Caco-2 (cell line): ENCODE data around the gene GBA2. TPM values are rescaled to one million over a fixed set of nuclear protein-coding genes. Genes with fewer than 3 reads are reported as not detected.

Experiments
- BruUV-seq: library from RNA; stranded (reverse); fragments of 400-500 nt; replicated peaks from 2 replicates; lab custom pipeline; 2021; lab: Mats Ljungman, UMichigan
- CTCF ChIA-PET: fragments of 300-600 bp; sonication (Branson Sonifier 250); formaldehyde crosslinking; loops from one replicate; lab custom pipeline; 2022; ENCODE audit warnings: antibody characterized with exemption; lab: Charles Lee
- POLR2A ChIA-PET: fragments of 300-600 bp; sonication (Branson Sonifier 250); formaldehyde crosslinking; loops from one replicate; lab custom pipeline; 2022; ENCODE audit warnings: antibody characterized with exemption; lab: Charles Lee
- DNase-seq, 2 experiments: peaks; one replicate each; pipeline versions ENCODE4 v3.0.0 to v3.0.0-alpha.2; 2020 to 2022
- H3K27me3 ChIP-seq: replicated peaks from 2 replicates; pipeline ENCODE4 v1.6.0; 2011; ENCODE audit warnings: low read length; ENCODE audit not compliant: control insufficient read depth, insufficient read depth
- H3K36me3 ChIP-seq: 2 replicates; pipeline ENCODE4 v1.5.1; 2011; ENCODE audit warnings: low read length; ENCODE audit not compliant: control insufficient read depth, insufficient read depth
- H3K4me1 ChIP-seq: fragments of 250-450 bp; sonication (Bioruptor Pico); 2 replicates; pipeline ENCODE4 v1.5.1; 2020; ENCODE audit warnings: mild to moderate bottlenecking
- H3K4me3 ChIP-seq: 2 replicates; pipeline ENCODE4 v1.5.1; 2011; ENCODE audit warnings: low read depth, mild to moderate bottlenecking, control low read depth, low read length
- H3K9me3 ChIP-seq: fragments of 250-450 bp; sonication (Bioruptor Pico); 2 replicates; pipeline ENCODE4 v1.5.1; 2020; ENCODE audit warnings: mild to moderate bottlenecking, moderate library complexity
- H3K27ac Mint-ChIP-seq: one replicate; pipeline ENCODE4 v1.8.0; 2022; ENCODE audit warnings: mixed read lengths; ENCODE audit not compliant: unreplicated experiment
- H3K27me3 Mint-ChIP-seq: one replicate; pipeline ENCODE4 v1.8.0; 2022; ENCODE audit warnings: mixed read lengths; ENCODE audit not compliant: insufficient read depth, unreplicated experiment
- H3K36me3 Mint-ChIP-seq: one replicate; pipeline ENCODE4 v1.8.0; 2022; ENCODE audit warnings: mild to moderate bottlenecking, mixed read lengths; ENCODE audit not compliant: insufficient read depth, unreplicated experiment
- H3K4me1 Mint-ChIP-seq: one replicate; pipeline ENCODE4 v1.8.0; 2022; ENCODE audit warnings: low read depth, mixed read lengths; ENCODE audit not compliant: unreplicated experiment
- H3K4me3 Mint-ChIP-seq: one replicate; pipeline ENCODE4 v1.8.0; 2022; ENCODE audit warnings: mild to moderate bottlenecking, moderate library complexity, mixed read lengths; ENCODE audit not compliant: unreplicated experiment
- H3K9me3 Mint-ChIP-seq: one replicate; pipeline ENCODE4 v1.8.0; 2022; ENCODE audit warnings: mixed read lengths; ENCODE audit not compliant: unreplicated experiment
- CTCF ChIP-seq, 2 experiments: fragments of 200-600 bp in 1 of 2; IDR thresholded peaks; 1 replicate in 1 of 2; 2 replicates in 1 of 2; pipeline versions ENCODE4 v1.5.1 to v1.8.0; 2011 to 2022; ENCODE audit warnings: antibody characterized with exemption in 1 of 2, control low read depth in 1 of 2, inconsistent platforms in 1 of 2, low read depth in 1 of 2, low read length in 1 of 2, mild to moderate bottlenecking in 1 of 2, moderate library complexity in 1 of 2; ENCODE audit not compliant: insufficient read depth in 1 of 2, severe bottlenecking in 1 of 2, unreplicated experiment in 1 of 2
- intact Hi-C: fragments of 100-400 bp; cut with micrococcal nuclease; formaldehyde crosslinking; loops from one replicate; pipeline ENCODE4 v1.10.0; 2022; ENCODE audit not compliant: unreplicated experiment
- total RNA-seq: library from RNA; stranded (reverse); gene quantifications from 2 replicates; pipeline ENCODE4 v1.2.3, GENCODE V29; 2022

GBA2 gene
- total RNA-seq, 1 experiment from 2014 or later, result 108 TPM

DNA sequence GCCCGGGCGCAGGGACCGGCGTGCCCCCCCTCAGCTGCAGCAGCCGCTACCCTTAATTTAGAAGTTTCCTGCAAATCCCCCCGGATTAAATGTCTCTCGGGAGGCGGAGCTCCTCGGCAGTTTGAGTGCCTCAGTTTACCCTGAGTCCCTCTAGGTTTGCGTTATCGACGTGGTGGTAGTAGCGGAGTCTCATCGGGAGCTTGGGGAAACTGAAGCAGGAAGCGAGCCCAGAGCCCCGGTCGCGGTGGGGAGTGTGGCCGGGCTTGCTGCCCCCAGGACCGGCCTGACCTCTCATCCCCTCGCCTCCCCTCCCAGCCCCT, 58.8 kb downstream of the GBA2 start:
- Histone ChIP-seq H3K4me1 (peaks cover 25% of the 10 kb centered on the region), H3K36me3 (no peaks in the 10 kb centered on the region), H3K27me3 (no peaks in the 10 kb centered on the region), H3K4me3 (peak overlapping the region; percentile 60), H3K9me3 (no peaks in the 10 kb centered on the region)
- peaks cover 14% of the 10 kb centered on the region for H3K36me3 Mint-ChIP-seq
- ChIA-PET POLR2A (interaction anchor here (0.6 to 1.5 kb wide), 6 partner anchors 25 to 39 kb away, joined by 3 to 6 read pairs (median 4); partner anchors contain the start of gene ARHGEF39), CTCF (interaction anchor here (0.6 to 3.0 kb wide), 4 partner anchors 20 to 44 kb away, joined by 4 to 19 read pairs (median 5); partner anchors contain the start of genes CCDC107 and RMRP)
- intact Hi-C loops, result loop anchor here (5.0 kb wide), 1 partner anchor 33 kb away; the partner anchor contains the start of genes CCDC107 and RMRP
- no TSS peak for BruUV-seq
- TF ChIP-seq CTCF (IDR thresholded peaks at IDR 0.05; ENCODE audit: insufficient read depth in 1 of 2, low read depth in 1 of 2, low read length in 1 of 2, severe bottlenecking in 1 of 2, unreplicated experiment in 1 of 2), result no peak
- H3K4me1 Mint-ChIP-seq, result peaks cover 8% of the 10 kb centered on the region
- DNase-seq, result no peak
- peak overlapping the region; percentile 95 for H3K27ac Mint-ChIP-seq
- H3K27me3 Mint-ChIP-seq, result no peaks in the 10 kb centered on the region
- no peaks in the 10 kb centered on the region for H3K9me3 Mint-ChIP-seq
- H3K4me3 Mint-ChIP-seq, result peak overlapping the region; percentile 80

GRCh38 chr9:35689542-35690293, 59.3 kb downstream of the GBA2 start, which contains the start of gene TPM2:
Gene TPM2, minus strand, starts transcription at chr9:35689925. Its CDS starts 108 bp downstream, at chr9:35689817.
- Mint-ChIP-seq H3K4me3 (peak within 1 kb of the TSS; percentile 80), H3K27ac (peak within 1 kb of the TSS; percentile 95), H3K36me3 (peaks cover 14% of the 10 kb centered on the region), H3K4me1 (peaks cover 8% of the 10 kb centered on the region), H3K9me3 (no peaks in the 10 kb centered on the region), H3K27me3 (no peaks in the 10 kb centered on the region)
- BruUV-seq, result no TSS peak
- Histone ChIP-seq H3K36me3 (no peaks in the 10 kb centered on the region), H3K4me3 (peak within 1 kb of the TSS; percentile 60), H3K4me1 (peaks cover 25% of the 10 kb centered on the region), H3K27me3 (no peaks in the 10 kb centered on the region), H3K9me3 (no peaks in the 10 kb centered on the region)
- DNase-seq, result no peak
- ChIA-PET POLR2A (interaction anchor here (0.7 to 1.5 kb wide), 5 partner anchors 25 to 38 kb away, joined by 3 to 6 read pairs (median 5); partner anchors contain the start of gene ARHGEF39), CTCF (interaction anchor here (0.6 to 3.0 kb wide), 5 partner anchors 20 to 318 kb away, joined by 4 to 19 read pairs (median 4); partner anchors contain the start of genes CCDC107 and RMRP)
- intact Hi-C loops, result loop anchor here (5.0 kb wide), 1 partner anchor 32 kb away; the partner anchor contains the start of genes CCDC107 and RMRP
- TF ChIP-seq CTCF (IDR thresholded peaks at IDR 0.05; ENCODE audit: insufficient read depth in 1 of 2, low read depth in 1 of 2, low read length in 1 of 2, severe bottlenecking in 1 of 2, unreplicated experiment in 1 of 2), result no peak
